Astrocyte (in vitro differentiated cells and primary cell): ENCODE data around the gene ABCC4. TPM values are rescaled to one million over a fixed set of nuclear protein-coding genes. Genes with fewer than 3 reads are reported as not detected.
A peak's percentile ranks its signal among the peaks of the same experiment; 100 is the strongest.
"Not testable (repeated sequence)": the region's sequence is repeated elsewhere in the genome, so short reads cannot be mapped to it uniquely, and the experiment has no call there.

Source experiments
- DNase-seq: peaks from one replicate; pipeline ENCODE4 v3.0.0-alpha.2; 2010; ENCODE audit warnings: low read depth
- FAIRE-seq: peaks from 2 replicates; lab custom pipeline; 2011; peaks lifted over from hg19 to GRCh38; lab: Jason Lieb, UNC
- H2AFZ ChIP-seq: 2 replicates; pipeline ENCODE4 v1.6.0; 2012; ENCODE audit warnings: low read depth, low read length, inconsistent platforms
- H3K27ac ChIP-seq: 2 replicates; pipeline ENCODE4 v1.5.1; 2011; ENCODE audit warnings: low read depth, low read length, inconsistent platforms
- H3K27me3 ChIP-seq: 2 replicates; pipeline ENCODE4 v1.6.0; 2011; ENCODE audit warnings: low read length, inconsistent platforms; ENCODE audit not compliant: insufficient read depth
- H3K36me3 ChIP-seq: 2 replicates; pipeline ENCODE4 v1.5.1; 2011; ENCODE audit warnings: low read length, inconsistent platforms; ENCODE audit not compliant: insufficient read depth
- H3K4me1 ChIP-seq: 2 replicates; pipeline ENCODE4 v1.5.1; 2011; ENCODE audit warnings: low read length, inconsistent platforms; ENCODE audit not compliant: insufficient read depth
- H3K4me2 ChIP-seq: 2 replicates; pipeline ENCODE4 v1.6.0; 2012; ENCODE audit warnings: low read length, inconsistent platforms
- H3K4me3 ChIP-seq: 2 replicates; pipeline ENCODE4 v1.5.1; 2011; ENCODE audit warnings: low read depth, mild to moderate bottlenecking, low read length, inconsistent platforms; ENCODE audit not compliant: insufficient read depth
- H3K79me2 ChIP-seq: 2 replicates; pipeline ENCODE4 v1.6.0; 2012; ENCODE audit warnings: mild to moderate bottlenecking, low read length, inconsistent platforms; ENCODE audit not compliant: insufficient read depth
- H3K9ac ChIP-seq: 2 replicates; pipeline ENCODE4 v1.6.0; 2012; ENCODE audit warnings: mild to moderate bottlenecking, low read length, inconsistent platforms
- H3K9me3 ChIP-seq: 2 replicates; pipeline ENCODE4 v1.5.1; 2012; ENCODE audit warnings: low read depth, mild to moderate bottlenecking, low read length, inconsistent platforms; ENCODE audit not compliant: insufficient read depth
- H4K20me1 ChIP-seq: 2 replicates; pipeline ENCODE4 v1.6.0; 2012; ENCODE audit warnings: low read length, inconsistent platforms; ENCODE audit not compliant: insufficient read depth
- H3K27ac Mint-ChIP-seq: one replicate; pipeline ENCODE4 v1.8.0; 2021; ENCODE audit warnings: mild to moderate bottlenecking, mixed read lengths; ENCODE audit not compliant: unreplicated experiment
- H3K27me3 Mint-ChIP-seq: one replicate; pipeline ENCODE4 v1.8.0; 2021; ENCODE audit warnings: low read depth, mixed read lengths; ENCODE audit not compliant: unreplicated experiment
- H3K36me3 Mint-ChIP-seq: one replicate; pipeline ENCODE4 v1.8.0; 2021; ENCODE audit warnings: low read depth, mixed read lengths; ENCODE audit not compliant: unreplicated experiment
- H3K4me1 Mint-ChIP-seq: one replicate; pipeline ENCODE4 v1.8.0; 2021; ENCODE audit warnings: low read depth, mixed read lengths; ENCODE audit not compliant: unreplicated experiment
- H3K4me3 Mint-ChIP-seq: one replicate; pipeline ENCODE4 v1.8.0; 2021; ENCODE audit warnings: mild to moderate bottlenecking, moderate library complexity, mixed read lengths; ENCODE audit not compliant: unreplicated experiment
- H3K9me3 Mint-ChIP-seq: one replicate; pipeline ENCODE4 v1.8.0; 2021; ENCODE audit warnings: mild to moderate bottlenecking, mixed read lengths; ENCODE audit not compliant: unreplicated experiment
- EZH2 ChIP-seq: IDR thresholded peaks from 2 replicates; pipeline ENCODE4 v1.6.1; 2012; ENCODE audit warnings: mild to moderate bottlenecking, low read length, inconsistent platforms; ENCODE audit not compliant: insufficient read depth
- total RNA-seq: library from RNA; stranded (reverse); gene quantifications from 2 replicates; pipeline ENCODE4 v1.2.1, GENCODE V29; 2021
- TF ChIP-seq, protein P1 (sequence below): IDR thresholded peaks from 2 replicates; pipeline ENCODE4 v1.5.1; 2011; ENCODE audit warnings: low read depth, mild to moderate bottlenecking, inconsistent platforms, low read length, moderate library complexity; ENCODE audit not compliant: insufficient read depth

Gene ABCC4
- total RNA-seq, 1 donor from 2014 or later = 15.6 TPM

- FAIRE-seq = no peak
- no peak overlapping the region for H2AFZ ChIP-seq
- H3K4me1 ChIP-seq = peaks cover 14% of the 10 kb centered on the region
- H3K27me3 ChIP-seq = no peaks in the 10 kb centered on the region
- no peak for DNase-seq
- Mint-ChIP-seq H3K4me3 (no peak overlapping the region), H3K9me3 (peaks cover 1% of the 10 kb centered on the region), H3K27ac (no peak overlapping the region), H3K27me3 (no peaks in the 10 kb centered on the region), H3K4me1 (peaks cover 7% of the 10 kb centered on the region), H3K36me3 (no peaks in the 10 kb centered on the region)
- H4K20me1 ChIP-seq = peaks cover 25% of the 10 kb centered on the region
- no peak overlapping the region for H3K4me2 ChIP-seq
- no peaks in the 10 kb centered on the region for H3K9me3 ChIP-seq
- TF ChIP-seq, protein P1, sequence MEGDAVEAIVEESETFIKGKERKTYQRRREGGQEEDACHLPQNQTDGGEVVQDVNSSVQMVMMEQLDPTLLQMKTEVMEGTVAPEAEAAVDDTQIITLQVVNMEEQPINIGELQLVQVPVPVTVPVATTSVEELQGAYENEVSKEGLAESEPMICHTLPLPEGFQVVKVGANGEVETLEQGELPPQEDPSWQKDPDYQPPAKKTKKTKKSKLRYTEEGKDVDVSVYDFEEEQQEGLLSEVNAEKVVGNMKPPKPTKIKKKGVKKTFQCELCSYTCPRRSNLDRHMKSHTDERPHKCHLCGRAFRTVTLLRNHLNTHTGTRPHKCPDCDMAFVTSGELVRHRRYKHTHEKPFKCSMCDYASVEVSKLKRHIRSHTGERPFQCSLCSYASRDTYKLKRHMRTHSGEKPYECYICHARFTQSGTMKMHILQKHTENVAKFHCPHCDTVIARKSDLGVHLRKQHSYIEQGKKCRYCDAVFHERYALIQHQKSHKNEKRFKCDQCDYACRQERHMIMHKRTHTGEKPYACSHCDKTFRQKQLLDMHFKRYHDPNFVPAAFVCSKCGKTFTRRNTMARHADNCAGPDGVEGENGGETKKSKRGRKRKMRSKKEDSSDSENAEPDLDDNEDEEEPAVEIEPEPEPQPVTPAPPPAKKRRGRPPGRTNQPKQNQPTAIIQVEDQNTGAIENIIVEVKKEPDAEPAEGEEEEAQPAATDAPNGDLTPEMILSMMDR = peak; percentile 43
- TF ChIP-seq EZH2 = no peak
- peaks cover 29% of the 10 kb centered on the region for H3K79me2 ChIP-seq
- no peak overlapping the region for H3K4me3 ChIP-seq
- no peak overlapping the region for H3K27ac ChIP-seq
- no peak overlapping the region for H3K9ac ChIP-seq
- H3K36me3 ChIP-seq = no peaks in the 10 kb centered on the region
These were observed 4.8 kb downstream of the ABCC4 start for GRCh38 chr13:95296326-95296925.

GRCh38 chr13:95295026-95295425 is 6.2 kb downstream of the ABCC4 start:
- Mint-ChIP-seq H3K4me1 (peaks cover 7% of the 10 kb centered on the region), H3K27me3 (no peaks in the 10 kb centered on the region), H3K27ac (peak overlapping the region; percentile 34), H3K9me3 (peaks cover 1% of the 10 kb centered on the region), H3K36me3 (no peaks in the 10 kb centered on the region), H3K4me3 (no peak overlapping the region)
- no peak for DNase-seq
- Histone ChIP-seq H3K9me3 (no peaks in the 10 kb centered on the region), H3K79me2 (peaks cover 29% of the 10 kb centered on the region), H3K27ac (no peak overlapping the region), H3K4me2 (no peak overlapping the region), H2AFZ (no peak overlapping the region), H3K27me3 (no peaks in the 10 kb centered on the region), H4K20me1 (peaks cover 28% of the 10 kb centered on the region), H3K4me1 (peaks cover 9% of the 10 kb centered on the region), H3K9ac (no peak overlapping the region), H3K36me3 (no peaks in the 10 kb centered on the region), H3K4me3 (no peak overlapping the region)
- no peak for FAIRE-seq
- TF ChIP-seq, protein P1 = no peak
- no peak for TF ChIP-seq EZH2

- Histone ChIP-seq H3K9ac (no peak overlapping the region), H3K27ac (no peak overlapping the region), H3K36me3 (no peaks in the 10 kb centered on the region), H2AFZ (no peak overlapping the region), H3K4me1 (peaks cover 6% of the 10 kb centered on the region), H3K4me2 (no peak overlapping the region), H3K4me3 (no peak overlapping the region), H3K27me3 (no peaks in the 10 kb centered on the region), H3K79me2 (peaks cover 20% of the 10 kb centered on the region), H3K9me3 (no peaks in the 10 kb centered on the region), H4K20me1 (peaks cover 25% of the 10 kb centered on the region)
- no peak for TF ChIP-seq EZH2
- TF ChIP-seq, protein P1 = no peak
- no peak overlapping the region for H3K4me3 Mint-ChIP-seq
- FAIRE-seq = no peak
- peaks cover 2% of the 10 kb centered on the region for H3K4me1 Mint-ChIP-seq
- no peak overlapping the region for H3K27ac Mint-ChIP-seq
- H3K27me3 Mint-ChIP-seq = no peaks in the 10 kb centered on the region
- no peaks in the 10 kb centered on the region for H3K36me3 Mint-ChIP-seq
- no peak for DNase-seq
- peaks cover 1% of the 10 kb centered on the region for H3K9me3 Mint-ChIP-seq
These were observed 8.6 kb downstream of the ABCC4 start for GRCh38 chr13:95292622-95293021.

DNA sequence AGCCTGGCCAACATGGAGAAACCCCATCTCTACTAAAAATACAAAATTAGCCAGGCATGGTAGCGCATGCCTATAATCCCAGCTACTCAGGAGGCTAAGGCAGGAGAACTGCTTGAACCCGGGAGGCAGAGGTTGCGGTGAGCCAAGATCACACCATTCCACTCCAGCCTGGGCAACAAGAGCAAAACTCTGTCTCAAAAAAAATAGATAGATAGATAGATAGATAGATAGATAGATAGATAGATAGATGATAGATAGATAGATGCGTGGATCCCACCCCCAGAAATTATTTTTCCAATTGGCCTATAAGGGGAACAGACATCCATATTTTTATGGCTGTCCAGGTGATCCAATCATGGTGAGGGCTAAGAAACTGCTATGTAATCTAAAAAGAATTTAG is 11.3 kb downstream of the ABCC4 start:
- H3K4me2 ChIP-seq, H3K36me3 Mint-ChIP-seq, H3K9me3 Mint-ChIP-seq, H3K4me3 ChIP-seq, H3K27me3 ChIP-seq, FAIRE-seq, H3K4me1 Mint-ChIP-seq, H3K27ac ChIP-seq, H2AFZ ChIP-seq, DNase-seq, H3K27ac Mint-ChIP-seq, H3K4me1 ChIP-seq, H3K36me3 ChIP-seq, H3K9me3 ChIP-seq, H3K4me3 Mint-ChIP-seq, H3K27me3 Mint-ChIP-seq, H3K9ac ChIP-seq: not testable (repeated sequence)
- H4K20me1 ChIP-seq = peaks cover 10% of the 10 kb centered on the region
- peaks cover 10% of the 10 kb centered on the region for H3K79me2 ChIP-seq
